ENCODE results near the gene RANBP3L.

The RANBP3L gene

DNA sequence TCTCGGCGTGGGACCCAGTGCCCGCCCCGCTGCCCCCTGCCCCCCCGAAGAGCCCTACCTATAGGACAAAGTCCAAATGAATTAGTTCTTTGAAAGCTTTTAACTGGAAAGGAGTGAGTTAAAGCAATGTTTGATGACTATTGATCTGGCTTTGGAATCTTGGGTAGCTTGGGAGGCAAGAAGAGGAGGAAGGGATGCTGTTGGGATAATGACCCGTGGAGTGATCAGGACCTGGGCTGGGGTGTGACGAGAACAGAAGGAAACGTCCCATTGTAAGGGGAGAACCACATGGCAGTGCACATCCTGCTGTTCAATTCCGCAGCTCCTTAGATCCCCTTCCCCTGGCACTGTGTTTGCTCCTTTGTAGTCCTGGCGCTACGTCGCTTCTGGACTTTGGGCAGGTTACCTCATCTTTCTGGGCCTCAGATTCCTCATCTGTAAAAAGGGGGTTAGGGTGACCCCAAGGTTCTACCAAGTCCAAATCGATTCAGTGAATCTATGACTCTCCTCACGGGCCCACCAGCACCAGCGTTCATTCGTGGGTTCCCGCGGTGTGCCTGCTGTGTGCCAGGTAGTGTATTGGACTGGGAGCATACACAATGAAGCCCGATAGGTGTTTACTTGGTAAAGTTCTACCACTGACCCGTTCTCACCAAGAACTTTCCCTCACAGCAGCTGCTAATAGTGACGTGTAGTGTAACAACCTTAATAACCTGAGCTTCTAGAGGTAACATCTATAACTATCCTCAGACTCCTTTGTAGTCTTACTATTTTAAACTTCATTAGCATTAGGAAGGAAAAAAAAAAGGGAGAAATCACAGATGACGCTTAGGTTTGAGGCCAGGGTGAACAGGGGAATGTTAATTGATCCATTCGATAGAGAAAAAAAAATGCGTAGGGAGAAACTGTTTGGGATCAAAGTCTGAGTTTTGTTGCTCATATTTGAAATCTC is 58.9 kb downstream of the RANBP3L start:
- DNase-seq, result no peak

DNA sequence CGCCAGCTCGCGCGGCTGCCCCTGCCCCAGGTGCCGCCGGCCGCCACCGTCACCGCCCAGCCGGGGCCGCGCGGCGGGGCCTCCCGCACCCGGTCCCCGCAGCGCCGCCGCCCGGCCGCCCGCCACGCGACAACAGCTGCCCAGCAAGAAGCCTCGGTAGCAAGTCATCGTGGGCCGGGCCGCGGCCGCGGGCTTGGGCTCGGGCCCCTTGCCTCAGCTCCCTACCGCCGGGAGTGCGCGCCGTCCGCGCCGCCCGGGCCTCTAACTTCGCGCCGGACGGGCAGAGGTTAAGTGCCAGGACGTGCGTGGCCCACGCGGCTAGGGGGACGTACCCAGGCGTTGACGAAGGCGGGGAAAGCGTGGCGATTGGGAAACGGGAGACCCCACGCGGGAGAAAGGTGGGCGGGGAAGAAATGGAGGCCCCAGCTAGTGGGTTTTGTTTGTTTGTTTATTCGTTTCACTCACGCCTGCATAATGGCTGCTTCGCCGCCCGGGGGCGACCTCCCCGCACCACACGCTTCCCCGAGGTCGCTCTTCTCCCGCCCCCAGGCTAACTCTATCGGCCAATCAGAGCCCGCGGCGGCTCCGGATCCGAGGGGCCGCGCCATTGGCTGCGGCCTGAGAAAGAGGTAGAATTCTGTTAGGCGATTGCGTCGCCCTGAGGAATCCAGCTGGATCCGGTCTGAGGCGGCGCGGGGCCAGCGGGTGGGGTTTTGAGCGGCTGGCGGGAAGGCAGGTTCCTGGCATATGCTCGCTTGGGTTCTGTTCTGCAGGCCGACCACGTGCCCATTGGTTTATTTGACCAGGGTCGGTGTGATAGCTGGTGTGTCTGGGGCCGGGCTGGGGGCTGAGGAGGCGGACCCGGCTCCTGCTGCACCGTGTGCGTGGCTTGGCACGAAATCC is 59.8 kb downstream of the RANBP3L start, which contains the start of gene NADK2:
NADK2 (minus strand) TSS at position 295 of the 903 bp plus-strand sequence; CDS start at position 168, 127 bp downstream.
- peak; percentile 99 for DNase-seq

DNA sequence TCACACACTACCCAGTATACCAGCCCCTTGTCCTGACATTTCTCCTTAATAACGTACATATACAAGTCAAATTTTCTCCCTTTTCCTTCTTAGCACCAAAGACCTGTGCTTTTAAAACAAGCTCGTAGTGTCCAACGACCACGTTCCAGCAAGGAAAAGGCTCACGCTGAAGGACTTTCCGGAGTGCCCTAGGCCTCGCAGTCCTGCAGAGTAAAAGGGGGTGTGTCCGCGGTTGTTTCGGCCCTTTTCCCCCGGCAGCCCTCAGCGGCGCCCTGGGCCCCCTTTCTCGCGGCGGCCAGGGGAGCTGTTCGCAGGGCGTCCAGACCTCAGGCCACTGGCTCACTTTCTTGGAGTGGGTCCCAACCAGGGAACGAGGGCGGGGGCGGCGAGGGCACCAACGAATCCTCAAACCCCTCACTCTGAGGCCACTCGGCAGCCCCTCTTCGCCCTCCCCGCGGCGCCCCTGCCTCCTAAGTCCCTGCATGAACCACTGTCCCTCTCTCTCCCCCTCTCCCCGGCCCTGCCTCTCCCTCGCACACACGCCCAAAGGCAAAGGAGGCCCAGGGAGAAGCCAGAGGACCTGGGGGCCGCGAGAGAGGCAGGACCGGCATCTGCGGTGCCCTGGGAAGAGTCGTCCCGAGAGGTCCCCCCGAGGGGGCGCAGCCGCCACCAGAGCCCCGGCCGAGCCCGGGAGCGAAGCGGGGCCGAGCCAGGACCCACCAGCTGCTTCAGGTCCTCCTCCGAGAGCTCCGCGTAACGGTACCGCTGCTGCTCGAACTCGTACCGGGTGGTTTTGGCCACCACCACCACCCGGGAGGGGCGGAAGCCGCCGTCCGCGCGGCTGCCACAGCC is 60.7 kb downstream of the RANBP3L start:
- DNase-seq, result peak; percentile 22 to 66

DNA sequence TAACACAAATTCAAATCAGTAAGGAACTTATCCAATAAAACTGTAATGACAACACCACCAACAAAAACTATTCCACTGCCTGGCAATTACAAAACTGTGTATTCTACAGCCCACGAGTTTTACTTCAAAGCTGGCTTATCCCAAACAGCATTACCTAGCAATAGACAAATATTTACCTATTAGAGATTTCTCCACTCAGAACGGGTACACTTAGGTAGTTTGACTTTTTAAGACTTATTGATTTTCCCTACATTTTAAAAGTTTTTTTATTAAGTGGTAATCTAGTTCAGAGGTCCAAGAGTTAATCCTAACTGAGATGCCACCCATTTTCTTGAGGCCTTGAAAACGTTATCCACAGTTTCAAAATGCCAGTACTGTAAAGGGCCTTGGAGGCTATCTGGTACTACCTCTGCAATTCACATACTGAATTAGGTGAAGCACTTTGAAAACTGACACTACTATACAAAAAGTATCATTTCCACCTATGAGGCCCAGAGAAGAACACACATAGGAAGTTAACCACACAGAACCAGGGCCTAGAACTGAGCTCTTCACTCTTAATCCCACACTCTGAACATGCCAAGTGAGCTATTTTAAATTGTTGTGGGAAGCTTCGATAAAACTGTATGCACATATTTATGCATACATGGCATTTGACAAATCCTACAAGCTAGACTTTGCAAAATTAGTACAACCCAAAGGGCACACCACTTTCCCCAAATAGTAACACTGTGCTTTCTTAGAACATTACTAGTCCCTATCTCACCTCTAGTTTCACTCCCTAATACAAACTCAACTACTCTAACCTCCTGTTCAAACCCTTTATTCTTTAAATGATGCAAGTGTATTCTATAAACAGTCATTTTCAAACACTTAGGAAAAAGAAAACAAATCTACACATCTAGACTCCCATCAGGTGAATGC is 62.1 kb downstream of the RANBP3L start:
- no peak for DNase-seq

DNA sequence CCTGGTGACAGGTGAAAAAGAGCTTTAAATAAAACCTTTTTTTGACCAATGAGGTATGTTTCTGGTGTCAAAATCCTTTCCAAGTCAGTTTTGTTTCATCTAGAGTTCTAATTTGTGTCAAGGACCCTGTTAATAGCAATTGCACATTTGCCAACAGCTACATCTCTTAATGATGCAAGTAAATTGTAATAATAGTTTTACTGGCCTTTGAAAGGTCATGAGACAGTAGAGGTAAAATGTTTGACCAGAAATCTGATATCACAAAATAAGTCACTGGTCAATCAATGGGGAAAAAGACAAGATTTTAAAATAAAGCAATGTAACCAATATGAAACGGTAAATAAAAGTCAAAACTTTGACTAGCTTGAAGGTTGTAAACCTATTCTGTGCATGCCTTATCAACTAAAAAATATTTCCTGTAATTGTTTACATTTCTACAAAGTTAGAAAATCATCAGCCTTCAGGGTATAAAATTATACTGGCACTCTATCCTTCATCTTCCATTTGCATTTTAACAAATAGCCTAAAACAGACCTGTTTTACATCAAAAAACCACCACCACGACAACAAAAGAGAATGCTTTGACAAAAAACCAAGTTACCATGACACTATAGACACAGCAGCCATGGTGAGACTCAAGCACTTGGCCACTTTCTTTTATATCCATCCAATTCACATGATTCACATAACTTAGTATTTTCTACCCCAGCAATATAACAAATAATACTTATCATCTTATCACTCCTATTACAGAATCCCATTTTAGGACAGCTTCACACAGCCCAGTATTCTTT is 63.0 kb downstream of the RANBP3L start:
- no peak for DNase-seq

DNA sequence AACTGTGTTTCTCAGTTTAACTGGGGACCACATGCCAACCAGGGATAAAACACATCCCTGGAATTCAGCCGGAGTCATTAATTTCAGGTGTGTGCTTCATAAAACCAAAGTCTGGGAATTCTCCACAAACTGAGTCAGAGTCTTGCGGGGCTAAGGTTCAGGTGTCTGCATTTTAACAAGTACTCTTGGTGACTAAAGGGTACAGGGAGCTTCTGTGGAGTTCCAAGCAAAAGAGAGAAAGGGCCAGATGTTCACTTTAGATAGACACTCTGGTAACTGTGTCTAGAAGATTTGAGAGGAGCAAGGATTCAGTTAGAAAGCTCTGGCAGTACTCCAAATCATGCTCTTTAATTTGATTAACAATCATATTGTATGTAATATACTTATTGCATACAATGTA is 64.0 kb downstream of the RANBP3L start:
- DNase-seq, result no peak

DNA sequence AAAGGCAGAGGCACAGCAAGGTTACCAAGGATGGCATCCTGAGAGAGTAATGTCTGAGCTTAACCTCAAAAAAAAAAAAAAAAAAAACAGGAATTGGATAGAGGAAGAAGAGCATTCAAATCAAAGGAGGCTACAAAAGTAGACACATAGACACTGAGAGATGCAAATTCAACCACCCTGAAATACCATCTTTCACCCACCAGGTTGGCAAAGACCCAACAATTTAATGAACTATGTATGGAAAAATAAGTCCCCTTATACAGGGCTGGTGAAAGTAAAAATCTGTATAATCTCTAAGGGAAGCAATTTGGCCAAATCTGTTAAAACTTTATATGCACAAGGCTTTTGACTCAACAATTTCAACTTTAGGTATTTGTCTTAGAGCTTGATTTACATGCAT is 64.9 kb downstream of the RANBP3L start:
- no peak for DNase-seq

DNA sequence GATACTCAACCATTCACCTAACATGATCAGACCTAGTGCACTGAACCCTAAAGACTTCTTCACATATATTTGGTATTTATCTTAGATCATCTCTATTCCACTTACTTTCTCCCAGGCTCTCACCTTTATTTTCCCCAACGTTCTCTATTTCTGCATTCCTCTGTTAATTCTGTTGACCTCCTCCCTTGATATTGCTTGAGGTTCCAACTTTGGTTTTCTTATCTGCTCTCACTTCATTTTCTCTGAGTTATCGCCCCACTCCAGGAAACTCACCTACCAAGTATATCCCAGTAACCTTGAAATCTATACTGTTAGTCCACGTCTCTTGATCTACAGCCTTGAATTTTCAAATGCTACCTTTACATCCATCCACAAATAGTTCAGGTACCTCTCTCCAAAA is 69.2 kb downstream of the RANBP3L start:
- no peak for DNase-seq

DNA sequence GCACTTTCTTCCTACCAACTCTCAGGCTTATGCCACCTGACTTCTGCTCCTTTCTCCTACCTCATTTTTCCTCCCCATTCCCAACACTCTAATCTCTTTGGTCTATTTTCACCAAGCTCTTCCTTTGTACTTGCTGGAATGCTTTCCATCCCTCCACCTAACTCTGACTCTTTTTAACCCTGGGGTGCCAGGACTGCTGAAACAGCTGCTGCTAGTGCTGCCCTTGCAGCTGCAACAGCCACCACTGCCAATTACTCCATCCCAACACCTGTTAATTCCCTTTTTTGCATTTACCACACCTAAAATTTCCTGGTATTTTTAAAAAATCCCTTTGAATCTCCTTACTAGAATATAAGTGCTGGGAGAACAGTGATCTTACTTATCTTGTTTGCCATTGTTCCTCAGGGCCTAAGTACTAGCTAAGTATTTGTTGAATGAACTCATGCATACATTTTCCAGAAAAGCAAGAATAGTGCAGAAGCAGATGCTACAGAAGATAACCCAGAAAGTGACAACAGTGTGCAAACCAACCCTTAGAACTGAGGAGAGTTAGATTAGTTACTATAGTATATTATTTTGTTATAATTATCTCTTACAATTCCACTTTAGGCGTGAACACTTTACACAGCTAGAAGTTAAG is 71.4 kb downstream of the RANBP3L start:
- DNase-seq, result no peak

DNA sequence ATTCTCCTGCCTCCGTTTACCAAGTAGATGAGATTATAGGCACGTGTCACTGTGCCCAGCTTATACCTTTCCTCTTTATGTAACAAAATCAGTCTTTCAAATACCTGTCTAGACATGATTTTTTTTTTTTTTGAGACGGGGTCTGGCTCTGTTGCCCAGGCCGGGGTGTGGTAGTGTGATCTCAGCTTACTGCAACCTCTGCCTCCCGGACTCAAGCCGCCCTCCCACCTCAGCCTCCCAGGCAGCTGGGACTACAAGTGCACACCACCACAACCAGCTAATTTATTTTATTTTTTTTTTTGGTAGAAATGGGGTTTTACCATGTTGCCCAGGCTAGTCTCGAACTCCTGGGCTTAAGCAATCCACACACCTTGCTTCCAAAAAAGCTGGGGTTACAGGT is 73.2 kb downstream of the RANBP3L start:
- no peak for DNase-seq

DNA sequence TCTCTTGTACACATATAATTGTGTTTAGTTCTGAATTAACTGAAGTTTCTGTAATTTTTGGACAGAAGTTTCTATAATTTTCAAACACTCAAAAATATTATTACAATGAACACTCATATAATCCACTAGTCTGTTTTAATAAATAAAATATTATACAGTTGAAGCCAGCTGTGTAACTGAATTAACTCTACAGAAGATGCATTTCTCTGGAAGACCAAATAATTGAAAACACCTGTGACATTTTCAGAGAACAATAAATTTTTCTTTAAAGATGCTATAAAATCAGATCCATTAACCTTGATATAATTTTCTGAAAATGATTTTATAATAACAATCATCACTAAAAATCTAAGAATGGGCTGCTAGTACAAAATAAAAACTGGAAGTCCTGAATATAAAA is 74.7 kb downstream of the RANBP3L start:
- DNase-seq, result no peak

DNA sequence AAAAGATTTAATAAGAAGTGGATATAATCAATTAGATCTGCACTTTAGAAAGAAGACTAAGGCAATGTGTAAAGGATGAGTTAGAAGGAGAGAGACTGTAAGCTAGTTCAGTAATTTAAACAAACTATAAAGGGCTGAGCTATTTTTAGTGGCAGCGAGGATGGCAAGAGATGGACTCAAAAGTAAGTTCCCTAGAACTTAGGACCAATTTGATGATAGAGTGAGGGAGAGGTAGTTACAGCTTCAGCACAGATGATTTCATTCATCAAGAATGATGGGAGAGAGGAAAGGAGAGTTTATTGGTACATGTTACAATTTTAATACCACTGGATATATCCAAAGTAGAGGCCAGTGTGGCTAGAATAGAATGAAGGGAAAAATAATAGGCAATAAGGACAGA is 79.1 kb downstream of the RANBP3L start:
- no peak for DNase-seq

DNA sequence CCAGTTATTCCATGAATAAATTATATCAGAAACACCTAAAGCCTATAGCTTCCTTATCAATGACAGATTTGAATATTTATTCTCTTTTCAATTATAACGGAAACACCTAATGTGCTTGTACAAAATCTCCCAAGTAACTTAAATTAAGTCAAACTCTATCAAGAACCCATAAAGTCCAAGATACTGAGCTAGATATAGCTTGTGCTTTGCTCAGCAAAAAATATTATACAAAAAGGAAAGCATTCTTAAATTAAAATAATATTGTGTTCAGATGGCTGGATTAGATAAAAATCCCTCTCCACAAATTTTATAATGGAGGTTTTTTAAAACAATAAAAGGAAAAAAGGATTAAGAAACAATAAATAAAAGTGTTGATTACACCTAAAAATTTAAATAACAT is 83.7 kb downstream of the RANBP3L start:
- DNase-seq, result no peak

DNA sequence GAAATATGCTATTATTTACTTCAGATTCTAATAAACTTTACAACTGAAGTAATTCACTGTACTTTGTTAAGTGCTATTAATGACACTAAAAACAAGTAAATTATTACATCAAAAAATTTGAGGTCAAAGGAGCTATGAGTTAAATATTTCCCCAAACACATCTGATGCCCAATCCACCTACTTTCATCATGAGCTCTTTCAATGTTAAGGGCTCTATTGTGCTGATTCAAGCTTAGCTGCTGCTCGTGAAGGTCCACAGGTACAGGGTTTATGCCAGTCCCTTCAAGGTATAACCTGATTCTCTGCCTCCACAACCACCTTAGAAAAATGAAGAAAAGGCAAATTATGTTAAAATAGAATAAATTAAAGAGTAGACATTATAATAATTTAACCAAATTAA is 84.1 kb downstream of the RANBP3L start:
- DNase-seq, result no peak

DNA sequence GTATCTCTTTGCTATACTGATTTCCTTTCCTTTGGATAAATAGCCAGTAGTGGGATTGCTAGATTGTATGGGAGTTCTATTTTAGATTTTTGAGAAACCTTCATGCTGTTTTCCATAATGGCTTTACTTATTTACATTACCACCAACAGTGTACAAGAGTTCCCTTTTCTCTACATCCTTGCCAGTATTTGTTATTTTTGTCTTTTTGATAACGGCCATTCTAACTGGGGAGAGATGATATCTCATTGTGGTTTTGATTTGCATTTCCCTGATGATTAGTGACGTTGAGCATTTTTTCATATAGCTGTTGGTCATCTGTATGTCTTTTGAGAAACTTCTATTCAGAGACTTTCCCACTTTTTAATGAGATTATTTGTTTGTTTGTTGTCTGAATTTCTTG is 85.8 kb downstream of the RANBP3L start:
- no peak for DNase-seq

DNA sequence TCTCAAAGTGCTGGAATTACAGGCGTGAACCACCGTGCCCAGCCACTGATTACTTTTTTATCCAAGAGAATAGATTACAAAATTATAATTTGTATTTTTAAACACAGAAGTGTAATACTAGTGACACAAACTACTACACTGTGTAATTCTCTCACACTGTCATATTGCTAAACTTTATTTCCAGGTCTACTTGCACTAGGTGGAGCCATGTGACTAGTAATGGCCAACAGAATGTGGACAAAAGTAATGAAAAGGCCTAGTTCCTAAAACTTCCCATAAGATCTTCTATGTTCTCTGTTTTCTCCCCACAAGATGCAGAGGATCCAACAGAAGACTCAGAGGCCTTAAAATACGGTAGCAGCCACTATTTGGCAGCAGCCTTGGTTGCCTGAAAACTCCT is 87.3 kb downstream of the RANBP3L start:
- DNase-seq, result no peak

DNA sequence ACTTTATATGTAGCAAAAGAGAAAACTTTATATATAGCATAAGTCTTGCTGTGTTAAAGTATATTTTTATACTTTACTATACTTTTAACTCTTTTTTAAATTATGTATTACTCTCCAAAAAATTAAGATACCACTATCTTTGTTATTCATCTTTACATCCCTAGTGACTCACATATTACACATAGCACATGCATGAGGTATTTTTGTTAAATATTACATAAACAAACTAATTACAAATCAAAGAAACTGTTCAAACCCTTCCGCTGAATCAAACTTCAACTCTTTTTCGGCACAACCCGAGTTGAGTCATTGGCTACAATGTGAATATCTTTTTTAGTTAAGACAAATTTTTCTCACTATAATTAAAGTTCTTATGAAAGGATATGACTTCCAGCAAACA is 92.0 kb downstream of the RANBP3L start:
- DNase-seq, result no peak

DNA sequence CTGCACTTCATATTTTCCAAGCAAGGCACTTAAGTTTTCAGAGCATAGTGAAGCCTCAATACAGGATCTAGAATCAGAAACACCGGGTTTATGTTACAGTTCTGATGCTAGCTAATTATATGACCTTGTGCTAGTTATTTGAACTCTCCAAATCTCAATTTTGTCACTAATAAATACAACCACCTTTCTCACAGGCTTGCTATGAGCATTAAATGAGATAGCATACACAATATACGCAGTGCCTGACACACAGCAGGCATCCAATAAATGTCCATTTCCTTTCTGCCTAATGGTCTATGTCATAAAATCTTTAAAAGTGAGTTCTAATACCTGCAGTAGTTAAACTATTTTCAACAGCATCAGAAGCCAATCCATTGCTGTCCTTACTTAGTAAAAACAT is 92.9 kb downstream of the RANBP3L start:
- no peak for DNase-seq

DNA sequence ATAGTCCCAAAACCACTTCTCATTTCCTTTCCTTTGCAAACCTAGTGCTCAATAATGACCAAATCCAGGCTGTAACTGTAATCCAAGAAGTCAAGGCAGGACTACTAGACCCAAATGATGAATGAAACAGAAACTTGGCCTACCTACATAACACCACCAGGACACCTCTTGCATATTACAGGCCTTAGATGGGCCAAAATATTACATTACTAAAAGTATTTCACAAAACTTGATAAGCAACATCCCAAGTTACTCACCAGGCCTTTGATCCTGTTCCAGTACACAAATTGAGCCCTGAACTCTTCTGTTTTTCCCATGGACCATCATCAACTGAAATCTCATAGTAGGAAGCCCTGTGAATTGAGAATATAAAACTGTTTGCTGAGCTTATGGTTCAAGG is 94.8 kb downstream of the RANBP3L start:
- DNase-seq, result no peak

DNA sequence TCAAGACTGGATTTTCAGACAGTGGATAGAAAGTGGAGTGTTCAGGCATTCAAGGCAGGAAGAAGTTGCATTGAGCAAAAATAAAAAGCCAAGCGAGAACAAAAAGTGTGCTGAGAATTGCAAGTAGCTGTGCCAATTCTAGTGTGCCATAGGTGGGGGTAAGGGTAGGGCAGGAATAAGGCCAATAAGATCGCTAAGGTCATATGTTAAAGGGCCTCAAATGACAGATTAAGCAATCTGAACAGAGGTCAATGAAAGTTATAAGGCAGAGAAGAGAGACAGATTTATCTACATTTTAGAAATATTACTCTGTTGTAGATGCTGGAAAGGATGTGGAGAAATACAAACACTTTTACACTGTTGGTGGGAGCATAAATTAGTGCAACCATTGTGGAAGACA is 96.4 kb downstream of the RANBP3L start:
- DNase-seq, result no peak
